Left lung (tissue), 10 donors: ENCODE data around the gene RXRA. TPM values are rescaled to one million over a fixed set of nuclear protein-coding genes. Genes with fewer than 3 reads are reported as not detected.

Experiments
- ATAC-seq: fragments of 200-7000 bp; cut with Tn5 transposase; one replicate; pipeline ENCODE4 v1.9.1; 2020; ENCODE audit warnings: moderate library complexity
- DNase-seq, 4 donors: peaks; one replicate each; pipeline ENCODE4 v3.0.0-alpha.2; 2013 to 2020
- H3K27ac ChIP-seq, 2 donors: fragments of 200-600 bp; sonication (generic) in 1 of 2; one replicate each; pipeline versions ENCODE4 v1.5.0 to v1.8.0; 2020 to 2021
- H3K27me3 ChIP-seq, 2 donors: fragments of 200-600 bp; sonication (generic) in 1 of 2; one replicate each; pipeline versions ENCODE4 v1.5.0 to v1.8.0; 2020 to 2021
- H3K36me3 ChIP-seq, 2 donors: fragments of 200-600 bp; sonication (generic) in 1 of 2; one replicate each; pipeline versions ENCODE4 v1.5.0 to v1.8.0; 2020 to 2021
- H3K4me1 ChIP-seq, 2 donors: fragments of 200-600 bp; one replicate each; pipeline ENCODE4 v1.8.0; 2021
- H3K4me3 ChIP-seq, 2 donors: fragments of 200-600 bp; sonication (generic) in 1 of 2; one replicate each; pipeline versions ENCODE4 v1.5.0 to v1.8.0; 2020 to 2021; ENCODE audit warnings: mild to moderate bottlenecking in 1 of 2
- H3K9me3 ChIP-seq, 2 donors: fragments of 200-600 bp; sonication (generic) in 1 of 2; one replicate each; pipeline versions ENCODE4 v1.5.0 to v1.8.0; 2020 to 2021
- CTCF ChIP-seq, 2 donors: fragments of 200-600 bp; sonication (generic) in 1 of 2; IDR thresholded peaks; one replicate each; pipeline versions ENCODE4 v1.5.0 to v1.8.0; 2021; ENCODE audit warnings: antibody characterized with exemption in 2 of 2
- intact Hi-C, 2 donors: fragments of 100-400 bp; cut with DNase I; formaldehyde crosslinking; loops; one replicate each; pipeline versions ENCODE4 v1.11.2 to v1.14.2; 2022
- polyA plus RNA-seq, 6 donors: library from polyadenylated mRNA; unstranded; fragments of 120-200 nt; gene quantifications; one replicate each; pipeline ENCODE4 v1.2.1, GENCODE V29; 2013; ENCODE audit not compliant: insufficient read length in 6 of 6
- total RNA-seq, 2 donors: library from RNA; stranded (reverse); fragmentation: NEBNext Ultra II Directional; extraction: Animal tissue kit (Norgen Biotek cat#: 25700); gene quantifications; one replicate each; pipeline ENCODE4 v1.2.1, GENCODE V29; 2021
- donor health status: DM: no; HTN: yes; CAD: no.
- donor health status: DM: no; HTN: no; CAD: no.

The RXRA gene
- total and polyA plus RNA-seq, 8 donors, result 42.2 to 79.5 (median 55.7) TPM

- no peaks in the 10 kb centered on the region for H3K36me3 ChIP-seq
- no peaks in the 10 kb centered on the region for H3K27me3 ChIP-seq
- no peak for TF ChIP-seq CTCF (IDR thresholded peaks at IDR 0.05)
- no peak for ATAC-seq
- peaks cover 50 to 100% of the 10 kb centered on the region in 2 donors for H3K4me1 ChIP-seq
- no peak overlapping the region for H3K27ac ChIP-seq
- intact Hi-C loops, result loop anchor here in 1 of 2 donors (10.0 kb wide), 1 partner anchor 59 kb away; no protein-coding TSS in a partner anchor
- no peak for DNase-seq
- no peaks in the 10 kb centered on the region for H3K9me3 ChIP-seq
- H3K4me3 ChIP-seq, result no peak overlapping the region
Observed at GRCh38 chr9:134335486-134336220, 9.4 kb downstream of the RXRA start.

GRCh38 chr9:134336228-134336627 lies 10.0 kb downstream of the RXRA start:
- Histone ChIP-seq H3K27me3 (no peaks in the 10 kb centered on the region), H3K27ac (no peak overlapping the region), H3K4me1 (peaks cover 54 to 100% of the 10 kb centered on the region in 2 donors), H3K36me3 (no peaks in the 10 kb centered on the region), H3K4me3 (no peak overlapping the region), H3K9me3 (no peaks in the 10 kb centered on the region)
- ATAC-seq, result no peak
- DNase-seq, result no peak
- no peak for TF ChIP-seq CTCF (IDR thresholded peaks at IDR 0.05)
- intact Hi-C loops, result loop anchor here in 1 of 2 donors (10.0 kb wide), 1 partner anchor 59 kb away; no protein-coding TSS in a partner anchor

- Histone ChIP-seq H3K36me3 (no peaks in the 10 kb centered on the region), H3K4me3 (no peak overlapping the region), H3K9me3 (no peaks in the 10 kb centered on the region), H3K27me3 (no peaks in the 10 kb centered on the region), H3K4me1 (peaks cover 61 to 100% of the 10 kb centered on the region in 2 donors), H3K27ac (no peak overlapping the region)
- DNase-seq (no peak), ATAC-seq (no peak)
- intact Hi-C loops, result loop anchor here in 1 of 2 donors (10.0 kb wide), 1 partner anchor 58 kb away; no protein-coding TSS in a partner anchor
- no peak for TF ChIP-seq CTCF (IDR thresholded peaks at IDR 0.05)
Observed at GRCh38 chr9:134336924-134337323, 10.7 kb downstream of the RXRA start.

DNA sequence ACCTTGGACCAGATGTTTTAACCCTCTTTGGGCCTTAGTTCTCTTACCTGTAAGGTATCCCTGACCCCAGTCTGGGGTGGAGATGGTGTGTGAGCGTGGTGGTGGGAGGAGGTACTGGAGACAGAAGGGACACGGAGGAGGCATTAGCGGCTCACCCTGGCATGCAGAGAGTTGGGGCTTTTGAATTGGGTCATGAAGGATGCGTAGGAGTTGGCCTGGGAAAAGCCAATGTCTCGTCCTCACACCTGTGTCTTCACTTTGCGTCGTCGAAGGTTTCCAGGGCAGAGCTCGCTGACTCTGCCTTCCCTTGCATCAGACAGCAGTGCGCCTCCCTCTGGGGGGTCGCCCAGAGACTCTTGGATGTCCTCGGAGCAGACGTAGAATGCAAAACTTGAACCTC lies 11.2 kb downstream of the RXRA start:
- H3K9me3 ChIP-seq, result no peaks in the 10 kb centered on the region
- no peaks in the 10 kb centered on the region for H3K36me3 ChIP-seq
- H3K4me3 ChIP-seq, result no peak overlapping the region
- intact Hi-C loops, result loop anchor here in 1 of 2 donors (10.0 kb wide), 1 partner anchor 57 kb away; no protein-coding TSS in a partner anchor
- DNase-seq (no peak), ATAC-seq (no peak)
- H3K4me1 ChIP-seq, result peaks cover 65 to 100% of the 10 kb centered on the region in 2 donors
- no peak for TF ChIP-seq CTCF (IDR thresholded peaks at IDR 0.05)
- no peaks in the 10 kb centered on the region for H3K27me3 ChIP-seq
- no peak overlapping the region for H3K27ac ChIP-seq

- H3K27me3 ChIP-seq, result no peaks in the 10 kb centered on the region
- H3K27ac ChIP-seq, result no peak overlapping the region
- DNase-seq (no peak), ATAC-seq (no peak)
- H3K36me3 ChIP-seq, result no peaks in the 10 kb centered on the region
- H3K4me3 ChIP-seq, result no peak overlapping the region
- TF ChIP-seq CTCF (IDR thresholded peaks at IDR 0.05), result no peak
- intact Hi-C loops, result loop anchor here in 1 of 2 donors (10.0 kb wide), 1 partner anchor 56 kb away; no protein-coding TSS in a partner anchor
- peaks cover 60 to 100% of the 10 kb centered on the region in 2 donors for H3K4me1 ChIP-seq
- H3K9me3 ChIP-seq, result no peaks in the 10 kb centered on the region
Observed at GRCh38 chr9:134338394-134339182, 12.3 kb downstream of the RXRA start.
